ENCODE measurements around the gene PLIN3. TPM values are rescaled to one million over a fixed set of nuclear protein-coding genes. Genes with fewer than 3 reads are reported as not detected.
A peak's percentile ranks its signal among the peaks of the same experiment; 100 is the strongest.
"Not testable (repeated sequence)": the region's sequence is repeated elsewhere in the genome, so short reads cannot be mapped to it uniquely, and the experiment has no call there.

Gene PLIN3
- total RNA-seq, 2 donors from 2014 or later, result 41.7 to 51.6 TPM

DNA sequence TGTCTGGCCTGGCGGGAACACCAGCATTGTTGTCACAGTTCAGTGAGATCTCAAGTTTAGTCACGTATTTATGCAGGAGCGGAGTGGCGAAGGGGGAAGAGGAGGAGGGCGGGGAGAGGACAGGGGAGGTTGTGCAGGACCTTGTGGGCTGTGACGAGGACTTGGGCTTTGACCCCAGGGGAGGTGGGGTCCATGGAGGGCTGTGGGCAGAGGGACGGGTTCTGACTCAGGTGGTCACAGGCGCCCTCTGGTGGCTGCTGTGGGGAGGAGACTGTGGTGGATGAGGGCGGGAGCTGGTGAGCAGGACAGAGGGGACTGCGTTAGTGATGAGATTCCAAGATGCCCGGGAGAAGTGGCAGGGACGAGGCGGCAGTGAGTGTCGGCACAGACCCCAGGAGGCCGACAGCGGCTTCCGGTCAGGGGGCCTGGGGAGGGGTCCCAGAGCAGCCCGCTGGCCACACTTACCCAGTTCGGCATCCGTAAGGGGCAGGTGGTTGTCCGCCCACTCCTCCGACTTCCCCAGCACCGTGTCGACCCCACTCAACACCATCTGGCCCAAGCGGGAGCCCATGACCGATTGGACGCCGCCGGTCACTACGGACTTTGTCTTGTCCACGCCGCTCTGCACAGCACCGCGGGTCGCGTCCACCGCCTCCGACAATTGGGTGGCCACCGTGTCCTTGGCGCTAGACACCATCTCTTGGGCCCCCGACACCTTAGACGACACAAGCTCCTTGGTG, 15.7 kb downstream of the PLIN3 start:
- no peaks in the 10 kb centered on the region for H3K9me3 ChIP-seq
- H3K27me3 ChIP-seq (replicated peaks; ENCODE audit: insufficient read depth), result no peaks in the 10 kb centered on the region
- TF ChIP-seq, protein P1, sequence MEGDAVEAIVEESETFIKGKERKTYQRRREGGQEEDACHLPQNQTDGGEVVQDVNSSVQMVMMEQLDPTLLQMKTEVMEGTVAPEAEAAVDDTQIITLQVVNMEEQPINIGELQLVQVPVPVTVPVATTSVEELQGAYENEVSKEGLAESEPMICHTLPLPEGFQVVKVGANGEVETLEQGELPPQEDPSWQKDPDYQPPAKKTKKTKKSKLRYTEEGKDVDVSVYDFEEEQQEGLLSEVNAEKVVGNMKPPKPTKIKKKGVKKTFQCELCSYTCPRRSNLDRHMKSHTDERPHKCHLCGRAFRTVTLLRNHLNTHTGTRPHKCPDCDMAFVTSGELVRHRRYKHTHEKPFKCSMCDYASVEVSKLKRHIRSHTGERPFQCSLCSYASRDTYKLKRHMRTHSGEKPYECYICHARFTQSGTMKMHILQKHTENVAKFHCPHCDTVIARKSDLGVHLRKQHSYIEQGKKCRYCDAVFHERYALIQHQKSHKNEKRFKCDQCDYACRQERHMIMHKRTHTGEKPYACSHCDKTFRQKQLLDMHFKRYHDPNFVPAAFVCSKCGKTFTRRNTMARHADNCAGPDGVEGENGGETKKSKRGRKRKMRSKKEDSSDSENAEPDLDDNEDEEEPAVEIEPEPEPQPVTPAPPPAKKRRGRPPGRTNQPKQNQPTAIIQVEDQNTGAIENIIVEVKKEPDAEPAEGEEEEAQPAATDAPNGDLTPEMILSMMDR (IDR thresholded peaks at IDR 0.05), result peak; percentile 90
- H3K4me3 ChIP-seq, result no peak overlapping the region
- peaks cover 30% of the 10 kb centered on the region for H3K36me3 ChIP-seq
- DNase-seq (ENCODE audit: low spot score) (peak; percentile 21), ATAC-seq (ENCODE audit: insufficient number of reproducible peaks, low FRiP score, low read depth) (peak; percentile 42)
- no peaks in the 10 kb centered on the region for H3K4me1 ChIP-seq (ENCODE audit: control insufficient read depth in 1 of 2, low read depth in 2 of 2)
- no peak overlapping the region for H3K27ac ChIP-seq

GRCh38 chr19:4849019-4849418, 18.4 kb downstream of the PLIN3 start:
- TF ChIP-seq, protein P1 (IDR thresholded peaks at IDR 0.05), result no peak
- H3K36me3 ChIP-seq, result peaks cover 27% of the 10 kb centered on the region
- H3K4me1 ChIP-seq (ENCODE audit: control insufficient read depth in 1 of 2, low read depth in 2 of 2), result peaks cover 4 to 12% of the 10 kb centered on the region in 2 donors
- H3K9me3 ChIP-seq, result no peaks in the 10 kb centered on the region
- no peaks in the 10 kb centered on the region for H3K27me3 ChIP-seq (replicated peaks; ENCODE audit: insufficient read depth)
- ATAC-seq (ENCODE audit: insufficient number of reproducible peaks, low FRiP score, low read depth) (no peak), DNase-seq (ENCODE audit: low spot score) (no peak)
- H3K4me3 ChIP-seq, result no peak overlapping the region
- no peak overlapping the region for H3K27ac ChIP-seq

- Histone ChIP-seq H3K4me3 (no peak overlapping the region), H3K9me3 (no peaks in the 10 kb centered on the region), H3K27me3 (replicated peaks; ENCODE audit: insufficient read depth) (no peaks in the 10 kb centered on the region), H3K4me1 (ENCODE audit: control insufficient read depth in 1 of 2, low read depth in 2 of 2) (peaks cover 4 to 12% of the 10 kb centered on the region in 2 donors), H3K36me3 (peaks cover 32% of the 10 kb centered on the region), H3K27ac (no peak overlapping the region)
- TF ChIP-seq, protein P1 (IDR thresholded peaks at IDR 0.05), result no peak
- ATAC-seq (ENCODE audit: insufficient number of reproducible peaks, low FRiP score, low read depth), result no peak
- no peak for DNase-seq (ENCODE audit: low spot score)
Observed at GRCh38 chr19:4847190-4847973, 20.1 kb downstream of the PLIN3 start.

DNA sequence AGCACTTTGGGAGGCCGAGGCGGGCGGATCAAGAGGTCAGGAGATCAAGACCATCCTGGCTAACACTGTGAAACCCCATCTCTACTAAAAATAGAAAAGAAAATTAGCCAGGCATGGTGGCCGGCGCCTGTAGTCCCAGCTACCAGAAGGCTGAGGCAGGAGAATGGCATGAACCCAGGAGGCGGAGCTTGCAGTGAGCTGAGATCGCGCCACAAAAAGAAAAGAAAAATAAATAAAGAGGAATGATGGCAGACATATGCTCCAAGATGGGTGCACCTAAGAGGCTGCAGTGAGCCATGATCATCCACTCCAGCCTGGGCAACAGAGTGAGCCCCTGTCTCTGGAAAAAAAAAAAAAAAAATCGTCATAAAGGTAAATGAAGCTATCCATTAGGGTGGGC, 21.5 kb downstream of the PLIN3 start:
- not testable (repeated sequence) for DNase-seq (ENCODE audit: low spot score)

DNA sequence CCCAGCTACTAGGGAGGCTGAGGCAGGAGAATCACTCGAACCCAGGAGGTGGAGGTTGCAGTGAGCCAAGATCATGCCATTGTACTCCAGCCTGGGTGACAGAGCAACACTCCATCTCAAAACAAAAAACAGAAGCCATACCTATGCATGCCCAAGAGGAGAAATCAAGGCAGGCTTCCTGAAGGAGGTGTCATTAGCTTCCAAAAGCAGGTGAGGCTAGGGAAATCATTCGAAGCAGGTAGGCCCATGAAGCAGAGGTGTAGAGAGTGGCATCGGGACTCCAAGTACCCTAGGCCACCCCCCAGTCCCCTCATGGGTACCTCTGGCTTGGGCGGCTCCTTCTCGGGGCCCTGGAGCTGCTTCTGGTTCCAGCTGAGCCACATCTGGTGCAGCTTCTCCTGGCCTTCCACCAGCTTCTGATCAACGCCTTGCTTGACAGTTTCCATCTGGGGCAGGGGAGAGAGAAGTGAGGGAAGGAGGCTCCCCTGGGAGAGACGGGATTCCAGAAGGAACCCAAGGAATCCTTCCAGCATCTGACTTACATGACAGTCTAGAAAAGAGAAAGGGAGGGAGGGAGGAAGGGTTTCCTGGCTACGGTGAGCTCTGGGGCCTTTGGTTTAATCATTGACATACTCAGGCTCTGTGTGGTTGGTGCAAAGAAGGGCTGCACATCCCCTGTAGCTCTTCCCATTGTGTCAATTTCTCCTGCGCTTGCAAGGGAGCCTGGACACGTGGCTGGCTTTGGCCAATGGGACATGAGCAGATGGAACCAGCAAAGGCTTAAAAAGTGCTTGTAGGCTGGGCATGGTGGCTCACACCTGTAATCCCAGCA, 22.9 kb downstream of the PLIN3 start:
- ATAC-seq (ENCODE audit: insufficient number of reproducible peaks, low FRiP score, low read depth) (no peak), DNase-seq (ENCODE audit: low spot score) (no peak)
- Histone ChIP-seq H3K27me3 (replicated peaks; ENCODE audit: insufficient read depth) (no peaks in the 10 kb centered on the region), H3K27ac (peak overlapping the region; percentile 22 to 81), H3K36me3 (peaks cover 36% of the 10 kb centered on the region), H3K4me1 (ENCODE audit: control insufficient read depth in 1 of 2, low read depth in 2 of 2) (peaks cover 4 to 12% of the 10 kb centered on the region in 2 donors), H3K9me3 (no peaks in the 10 kb centered on the region), H3K4me3 (no peak overlapping the region)
- TF ChIP-seq, protein P1 (IDR thresholded peaks at IDR 0.05), result no peak

More for the DNA sequence above, 21.5 kb downstream of the PLIN3 start:
- not testable (repeated sequence) for ATAC-seq (ENCODE audit: insufficient number of reproducible peaks, low FRiP score, low read depth); H3K9me3 ChIP-seq; H3K27me3 ChIP-seq (replicated peaks; ENCODE audit: insufficient read depth)
- peaks cover 4 to 12% of the 10 kb centered on the region in 2 donors for H3K4me1 ChIP-seq (ENCODE audit: control insufficient read depth in 1 of 2, low read depth in 2 of 2)
- H3K27ac ChIP-seq, result peak overlapping the region; percentile 53 to 81
- H3K4me3 ChIP-seq, result peak overlapping the region; percentile 26
- peaks cover 35% of the 10 kb centered on the region for H3K36me3 ChIP-seq
